SU-DHL-6 (cell line): ENCODE data around the gene SMG7.

Experiments
- EZH2phosphoT487 ChIP-seq: fragments of 200-600 bp; sonication (generic), shearing (Covaris generic); conservative IDR thresholded peaks from 2 replicates; pipeline ENCODE4 v1.6.1; 2018; ENCODE audit warnings: mild to moderate bottlenecking, antibody characterized with exemption, low read length, moderate library complexity, mixed read lengths
- TF ChIP-seq, protein P1 (sequence below): fragments of 200-600 bp; sonication (generic); IDR thresholded peaks from one replicate; pipeline ENCODE4 v1.5.1; 2017; ENCODE audit warnings: antibody characterized with exemption, mild to moderate bottlenecking, low read length, moderate library complexity; ENCODE audit not compliant: insufficient read depth, poor library complexity, severe bottlenecking

DNA sequence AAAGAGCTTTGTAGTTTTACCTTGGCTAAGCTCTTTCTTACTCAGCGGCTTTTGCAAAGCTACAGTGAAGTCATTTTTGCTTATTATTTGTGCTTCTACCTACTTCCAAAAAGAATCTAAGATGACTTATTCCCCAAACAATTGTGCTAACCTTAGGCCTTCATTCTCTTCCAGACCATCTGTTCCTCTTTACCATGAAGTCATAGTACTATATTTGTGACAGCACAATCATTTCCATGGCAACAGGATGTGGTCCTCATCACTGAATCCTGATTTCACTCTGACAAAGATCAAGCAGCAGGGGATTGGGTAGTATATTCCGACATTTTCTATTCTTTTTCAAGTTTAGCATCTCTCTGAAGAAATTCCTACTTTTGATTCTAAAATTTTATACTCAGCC, 29.3 kb upstream of the SMG7 start:
- TF ChIP-seq, protein P1, sequence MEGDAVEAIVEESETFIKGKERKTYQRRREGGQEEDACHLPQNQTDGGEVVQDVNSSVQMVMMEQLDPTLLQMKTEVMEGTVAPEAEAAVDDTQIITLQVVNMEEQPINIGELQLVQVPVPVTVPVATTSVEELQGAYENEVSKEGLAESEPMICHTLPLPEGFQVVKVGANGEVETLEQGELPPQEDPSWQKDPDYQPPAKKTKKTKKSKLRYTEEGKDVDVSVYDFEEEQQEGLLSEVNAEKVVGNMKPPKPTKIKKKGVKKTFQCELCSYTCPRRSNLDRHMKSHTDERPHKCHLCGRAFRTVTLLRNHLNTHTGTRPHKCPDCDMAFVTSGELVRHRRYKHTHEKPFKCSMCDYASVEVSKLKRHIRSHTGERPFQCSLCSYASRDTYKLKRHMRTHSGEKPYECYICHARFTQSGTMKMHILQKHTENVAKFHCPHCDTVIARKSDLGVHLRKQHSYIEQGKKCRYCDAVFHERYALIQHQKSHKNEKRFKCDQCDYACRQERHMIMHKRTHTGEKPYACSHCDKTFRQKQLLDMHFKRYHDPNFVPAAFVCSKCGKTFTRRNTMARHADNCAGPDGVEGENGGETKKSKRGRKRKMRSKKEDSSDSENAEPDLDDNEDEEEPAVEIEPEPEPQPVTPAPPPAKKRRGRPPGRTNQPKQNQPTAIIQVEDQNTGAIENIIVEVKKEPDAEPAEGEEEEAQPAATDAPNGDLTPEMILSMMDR, result no peak
- TF ChIP-seq EZH2phosphoT487, result no peak
